ENCODE results near the gene MYO3B. TPM values are rescaled to one million over a fixed set of nuclear protein-coding genes. Genes with fewer than 3 reads are reported as not detected.
"Not testable (repeated sequence)": the region's sequence is repeated elsewhere in the genome, so short reads cannot be mapped to it uniquely, and the experiment has no call there.

Gene MYO3B
- total RNA-seq, 2 experiments from 2014 or later: 0.04 to 0.05 TPM

DNA sequence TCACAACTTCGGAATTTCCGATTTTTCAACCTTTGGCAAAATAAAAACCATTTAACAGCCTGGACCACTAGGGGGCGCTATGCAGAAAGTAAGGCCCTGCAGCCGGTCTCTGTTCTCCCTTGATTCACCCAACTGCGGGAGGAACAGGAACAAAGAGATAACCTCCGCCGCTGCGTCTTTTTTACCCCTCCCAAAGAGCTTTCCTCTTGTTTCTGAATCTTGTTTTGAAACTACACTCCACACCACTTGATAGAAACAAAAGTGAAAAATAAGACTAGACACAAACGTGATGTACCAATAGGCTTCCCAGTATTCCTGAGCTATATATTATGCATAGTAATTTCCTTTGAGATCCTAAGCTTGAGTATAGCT lies 231.2 kb downstream of the MYO3B start:
- H3K27ac Mint-ChIP-seq: no peak overlapping the region
- no peaks in the 10 kb centered on the region for H3K36me3 Mint-ChIP-seq (ENCODE audit: low read depth)
- H3K27me3 Mint-ChIP-seq: peaks cover 16% of the 10 kb centered on the region
- peak; percentile 86 for DNase-seq
- H3K9me3 Mint-ChIP-seq: no peaks in the 10 kb centered on the region
- ChIA-PET CTCF (interaction anchor here (0.7 to 2.4 kb wide), 13 partner anchors 9 to 416 kb away, joined by 3 to 10 read pairs (median 3); partner anchors contain the start of gene GAD1), POLR2A (no interaction called here)
- no peak overlapping the region for H3K4me3 Mint-ChIP-seq
- H3K4me1 Mint-ChIP-seq: peaks cover 7% of the 10 kb centered on the region

DNA sequence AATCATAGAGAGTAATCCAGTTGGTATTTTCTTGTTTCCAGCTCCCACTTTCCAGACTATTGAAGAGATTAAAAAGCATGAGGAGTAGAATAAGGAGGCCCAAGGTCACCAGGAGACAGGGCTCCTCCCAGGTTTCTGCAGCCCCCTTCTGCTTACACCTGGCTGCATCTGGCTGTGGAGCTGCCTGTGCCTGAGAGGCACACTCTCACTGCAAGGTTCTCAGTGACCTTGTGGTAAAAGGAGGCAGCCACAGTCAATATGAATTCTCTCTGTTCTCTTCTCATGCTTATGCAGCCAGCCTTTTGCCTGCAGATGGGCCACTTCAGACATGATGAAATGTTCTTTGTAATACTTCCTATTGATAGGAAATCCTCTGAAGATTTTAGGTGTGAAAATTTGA lies 233.7 kb downstream of the MYO3B start:
- H3K4me1 Mint-ChIP-seq: peaks cover 7% of the 10 kb centered on the region
- ChIA-PET POLR2A (no interaction called here), CTCF (interaction anchor here (1.3 kb wide), 1 partner anchor 12 kb away, joined by 4 read pairs; no protein-coding TSS in a partner anchor)
- H3K27me3 Mint-ChIP-seq: peaks cover 21% of the 10 kb centered on the region
- no peaks in the 10 kb centered on the region for H3K36me3 Mint-ChIP-seq (ENCODE audit: low read depth)
- no peaks in the 10 kb centered on the region for H3K9me3 Mint-ChIP-seq
- DNase-seq: no peak
- no peak overlapping the region for H3K4me3 Mint-ChIP-seq
- H3K27ac Mint-ChIP-seq: no peak overlapping the region

DNA sequence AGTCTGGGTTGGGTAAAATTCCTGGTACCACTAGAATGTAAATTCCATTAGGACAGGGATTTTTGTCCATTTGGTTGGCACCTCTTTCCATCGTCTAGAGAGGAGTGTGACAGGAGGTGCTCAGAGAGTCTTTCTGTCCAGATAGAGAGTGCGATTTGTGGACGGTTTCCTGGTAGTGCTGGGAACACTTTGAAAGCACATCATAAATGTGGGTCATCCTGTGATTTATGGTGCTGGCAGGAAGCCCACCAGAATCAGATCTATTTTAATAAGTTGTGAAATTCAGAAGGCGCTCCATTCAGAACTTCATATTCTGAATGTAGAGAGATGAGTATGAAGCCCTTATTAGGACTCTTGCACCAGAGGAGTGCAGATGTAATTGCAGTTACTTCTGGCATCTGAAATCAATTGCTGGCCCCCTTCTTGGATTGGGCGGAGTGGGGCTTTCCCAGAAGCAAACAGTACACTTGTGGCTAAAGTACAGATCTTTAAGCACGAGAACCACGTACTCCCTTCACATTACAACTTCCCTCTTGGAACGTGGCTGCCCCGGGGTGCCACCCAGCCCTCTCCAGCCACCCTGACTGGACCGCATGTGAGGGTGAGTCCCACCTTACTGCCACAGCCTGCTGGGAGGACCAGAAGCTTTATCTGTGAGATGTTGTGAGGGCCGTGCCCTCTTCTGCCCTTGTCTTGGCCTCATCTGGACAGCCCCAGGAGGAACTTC lies 243.2 kb downstream of the MYO3B start:
- ChIA-PET CTCF (interaction anchor here (1.2 kb wide), 1 partner anchor 10 kb away, joined by 3 read pairs; no protein-coding TSS in a partner anchor), POLR2A (no interaction called here)
- H3K27me3 Mint-ChIP-seq: peaks cover 3% of the 10 kb centered on the region
- no peaks in the 10 kb centered on the region for H3K4me1 Mint-ChIP-seq
- no peak for DNase-seq
- no peaks in the 10 kb centered on the region for H3K9me3 Mint-ChIP-seq
- no peak overlapping the region for H3K4me3 Mint-ChIP-seq
- H3K36me3 Mint-ChIP-seq (ENCODE audit: low read depth): no peaks in the 10 kb centered on the region
- no peak overlapping the region for H3K27ac Mint-ChIP-seq

DNA sequence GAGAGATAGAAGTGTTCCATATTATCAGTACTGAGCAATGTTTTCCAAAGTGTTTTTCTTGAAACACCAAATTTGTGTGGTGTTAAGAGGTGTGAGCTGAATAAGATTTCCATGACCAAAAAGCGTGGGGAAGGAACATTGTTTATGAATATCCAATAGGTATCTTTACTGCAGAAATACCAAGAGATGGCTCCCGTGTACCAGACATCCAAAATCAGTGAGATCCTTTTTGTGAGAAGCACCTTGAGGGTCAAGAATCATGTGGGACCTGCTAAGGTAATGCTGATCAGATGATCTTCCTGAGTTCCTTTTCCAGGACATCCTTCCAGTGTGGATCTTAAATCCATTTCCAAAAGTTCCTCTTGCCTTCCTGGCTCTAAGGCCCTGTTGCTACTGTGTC lies 246.0 kb downstream of the MYO3B start:
- Mint-ChIP-seq H3K27me3 (peaks cover 1% of the 10 kb centered on the region), H3K9me3 (no peaks in the 10 kb centered on the region), H3K36me3 (ENCODE audit: low read depth) (no peaks in the 10 kb centered on the region), H3K4me1 (no peaks in the 10 kb centered on the region), H3K27ac (no peak overlapping the region), H3K4me3 (no peak overlapping the region)
- ChIA-PET CTCF (interaction anchor here (1.2 kb wide), 1 partner anchor 11 kb away, joined by 4 read pairs; no protein-coding TSS in a partner anchor), POLR2A (no interaction called here)
- no peak for DNase-seq

DNA sequence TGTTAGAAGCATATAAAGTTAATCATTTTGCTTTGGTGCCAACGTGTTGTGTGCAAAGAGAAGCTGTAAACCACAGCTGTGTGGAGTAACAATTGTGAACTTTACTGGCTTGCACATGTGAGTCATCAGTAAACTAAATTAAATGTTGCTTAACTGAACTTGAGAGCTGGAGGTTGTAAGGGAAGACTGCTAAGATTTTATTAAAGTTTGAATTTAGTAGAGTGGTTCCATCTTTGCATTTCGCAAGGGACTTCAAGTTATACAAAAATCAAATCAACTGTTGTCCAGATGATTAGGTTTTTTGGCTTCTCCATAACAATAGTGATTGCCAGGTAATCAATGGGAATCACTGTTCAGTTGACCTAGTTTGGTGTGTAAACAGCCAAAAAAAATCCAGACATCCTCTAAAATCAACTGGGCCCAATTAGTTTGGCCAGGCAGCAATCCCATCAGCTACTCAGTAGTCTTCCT lies 247.4 kb downstream of the MYO3B start:
- Mint-ChIP-seq H3K4me3 (no peak overlapping the region), H3K27me3 (no peaks in the 10 kb centered on the region), H3K4me1 (no peaks in the 10 kb centered on the region), H3K9me3 (no peaks in the 10 kb centered on the region), H3K27ac (no peak overlapping the region), H3K36me3 (ENCODE audit: low read depth) (no peaks in the 10 kb centered on the region)
- ChIA-PET CTCF (interaction anchor here (1.0 kb wide), 1 partner anchor 16 kb away, joined by 4 read pairs; no protein-coding TSS in a partner anchor), POLR2A (interaction anchor here (0.6 kb wide), 1 partner anchor 388 kb away, joined by 3 read pairs; no protein-coding TSS in a partner anchor)
- DNase-seq: no peak

DNA sequence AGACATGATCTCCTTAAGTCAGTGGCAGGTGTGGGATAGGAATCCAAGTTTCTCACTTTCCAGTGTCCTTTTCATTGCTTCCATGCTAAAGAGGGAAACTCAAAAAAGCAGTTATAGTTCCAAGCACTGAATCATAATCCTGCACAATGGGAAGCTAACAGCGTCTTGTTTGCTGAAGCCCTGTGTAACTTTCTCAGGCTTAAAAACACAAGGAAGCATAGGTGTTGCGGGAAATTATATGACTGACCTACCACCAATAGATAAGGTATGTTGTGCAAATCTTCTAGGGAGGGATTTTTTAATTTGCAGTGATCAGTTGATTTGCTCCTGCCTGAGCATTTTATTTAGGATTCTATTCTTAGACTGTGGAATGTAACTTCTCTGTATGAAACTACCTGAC lies 250.9 kb downstream of the MYO3B start:
- no peak for DNase-seq
- CTCF ChIA-PET: interaction anchor here (1.2 kb wide), 1 partner anchor 19 kb away, joined by 3 read pairs; no protein-coding TSS in a partner anchor
- no peaks in the 10 kb centered on the region for H3K4me1 Mint-ChIP-seq
- H3K27ac Mint-ChIP-seq: no peak overlapping the region
- H3K9me3 Mint-ChIP-seq: no peaks in the 10 kb centered on the region
- POLR2A ChIA-PET: no interaction called here
- peaks cover 4% of the 10 kb centered on the region for H3K27me3 Mint-ChIP-seq
- no peak overlapping the region for H3K4me3 Mint-ChIP-seq
- H3K36me3 Mint-ChIP-seq (ENCODE audit: low read depth): no peaks in the 10 kb centered on the region

DNA sequence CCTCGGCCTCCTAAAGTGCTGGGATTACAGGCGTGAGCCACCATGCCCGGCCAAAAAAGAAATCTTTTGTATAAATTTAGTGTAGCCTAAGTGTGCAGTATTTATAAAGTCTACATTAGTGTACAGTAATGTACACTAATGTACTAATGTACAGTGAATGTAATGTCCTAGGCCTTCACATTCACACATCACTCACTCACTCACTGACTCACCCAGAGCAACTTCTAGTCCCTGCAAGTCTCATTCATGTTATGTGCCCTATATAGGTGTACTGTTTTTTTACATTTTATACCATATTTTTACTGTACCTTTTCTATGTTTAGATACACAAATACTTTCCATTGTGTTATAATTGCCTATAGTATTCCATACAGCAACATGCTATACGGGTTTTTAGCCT lies 254.9 kb downstream of the MYO3B start:
- no peak for DNase-seq
- Mint-ChIP-seq H3K27me3 (peaks cover 27% of the 10 kb centered on the region), H3K9me3 (no peaks in the 10 kb centered on the region), H3K36me3 (ENCODE audit: low read depth) (no peaks in the 10 kb centered on the region), H3K4me3 (no peak overlapping the region), H3K27ac (no peak overlapping the region), H3K4me1 (peaks cover 20% of the 10 kb centered on the region)
- CTCF ChIA-PET: no interaction called here
- POLR2A ChIA-PET: no interaction called here

DNA sequence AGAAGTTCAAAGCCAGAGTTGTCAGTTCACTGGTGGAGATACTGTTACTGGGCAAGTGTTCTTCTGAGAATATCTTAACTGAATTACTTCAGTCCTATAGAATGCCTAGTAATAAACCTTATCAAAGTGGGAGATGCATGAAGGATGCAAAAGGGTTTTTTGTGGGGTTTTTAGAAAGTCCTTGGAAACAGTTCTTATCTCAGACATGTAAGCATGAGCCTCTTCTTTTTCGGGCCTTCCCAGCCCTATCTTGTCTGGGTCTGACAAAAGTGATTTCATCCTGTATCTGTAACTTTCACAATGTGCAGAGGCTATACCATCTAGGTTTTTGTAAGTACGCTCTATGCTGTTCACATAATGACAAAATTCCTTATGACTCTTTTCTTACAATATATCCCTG lies 255.5 kb downstream of the MYO3B start:
- H3K27me3 Mint-ChIP-seq: peaks cover 33% of the 10 kb centered on the region
- ChIA-PET CTCF (no interaction called here), POLR2A (no interaction called here)
- H3K27ac Mint-ChIP-seq: no peak overlapping the region
- H3K36me3 Mint-ChIP-seq (ENCODE audit: low read depth): no peaks in the 10 kb centered on the region
- H3K4me1 Mint-ChIP-seq: peaks cover 20% of the 10 kb centered on the region
- no peaks in the 10 kb centered on the region for H3K9me3 Mint-ChIP-seq
- H3K4me3 Mint-ChIP-seq: no peak overlapping the region
- DNase-seq: no peak

DNA sequence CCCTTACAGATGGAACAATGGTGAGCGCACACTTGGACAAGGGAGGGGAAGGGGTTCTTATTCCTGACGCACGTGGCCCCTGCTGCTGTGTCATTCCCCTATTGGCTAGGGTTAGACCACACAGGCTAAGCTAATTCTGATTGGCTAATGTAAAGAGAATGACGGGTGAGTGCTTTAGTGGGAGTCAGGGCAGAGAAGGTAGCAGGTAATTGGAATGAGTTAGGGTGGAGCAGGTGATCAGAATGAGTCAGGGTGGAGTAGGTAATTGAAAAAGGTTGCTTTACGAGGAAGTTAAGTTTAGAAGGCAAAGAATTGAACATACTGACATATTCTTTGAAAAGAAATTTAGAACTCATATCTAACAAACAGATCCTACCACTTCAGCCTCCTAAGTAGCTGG lies 256.4 kb downstream of the MYO3B start:
- H3K27ac Mint-ChIP-seq; H3K9me3 Mint-ChIP-seq; H3K4me3 Mint-ChIP-seq; DNase-seq; POLR2A ChIA-PET; H3K36me3 Mint-ChIP-seq (ENCODE audit: low read depth): not testable (repeated sequence)
- CTCF ChIA-PET: interaction anchor here (0.6 kb wide), 1 partner anchor 473 kb away, joined by 6 read pairs; no protein-coding TSS in a partner anchor
- H3K27me3 Mint-ChIP-seq: peaks cover 33% of the 10 kb centered on the region
- peaks cover 20% of the 10 kb centered on the region for H3K4me1 Mint-ChIP-seq

DNA sequence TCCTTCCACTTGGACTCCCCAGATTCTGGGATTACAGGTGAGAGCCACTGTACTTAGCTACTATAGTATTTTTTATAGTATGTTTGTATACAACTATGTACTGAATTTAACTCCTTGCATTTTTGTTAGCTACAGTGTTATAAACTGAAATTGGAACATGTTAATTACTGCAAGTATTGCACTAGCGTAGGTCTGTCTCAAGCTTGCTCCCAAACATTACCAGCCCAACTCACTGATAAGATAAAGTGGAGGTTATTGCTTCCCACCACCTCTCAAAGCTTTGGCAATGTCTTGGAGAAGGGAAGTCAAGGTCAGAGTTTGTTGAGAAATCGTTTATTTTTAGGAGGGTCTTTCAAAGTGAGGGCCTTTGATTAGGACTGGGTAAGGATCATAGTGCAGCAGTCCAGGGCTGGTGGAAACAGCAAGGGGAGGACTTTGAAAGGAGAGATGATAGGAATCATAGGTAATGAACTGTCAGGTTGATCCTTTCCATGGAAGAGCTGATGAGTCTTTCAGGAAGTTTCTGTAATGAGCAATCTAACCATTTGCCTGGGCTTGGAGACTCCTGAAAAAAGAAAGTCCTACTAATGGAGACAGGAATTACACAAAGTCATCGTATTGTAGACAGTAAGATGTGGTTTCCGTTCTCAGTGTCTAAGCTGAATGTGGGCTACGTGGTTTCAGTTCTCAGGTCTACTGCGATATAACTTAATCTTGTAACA lies 257.1 kb downstream of the MYO3B start:
- Mint-ChIP-seq H3K4me3 (no peak overlapping the region), H3K36me3 (ENCODE audit: low read depth) (no peaks in the 10 kb centered on the region), H3K27ac (no peak overlapping the region), H3K9me3 (no peaks in the 10 kb centered on the region), H3K4me1 (peaks cover 20% of the 10 kb centered on the region), H3K27me3 (peaks cover 34% of the 10 kb centered on the region)
- ChIA-PET CTCF (interaction anchor here (0.6 to 1.0 kb wide), 2 partner anchors 24 to 472 kb away, joined by 6 to 8 read pairs; no protein-coding TSS in a partner anchor), POLR2A (no interaction called here)
- DNase-seq: peak; percentile 36

DNA sequence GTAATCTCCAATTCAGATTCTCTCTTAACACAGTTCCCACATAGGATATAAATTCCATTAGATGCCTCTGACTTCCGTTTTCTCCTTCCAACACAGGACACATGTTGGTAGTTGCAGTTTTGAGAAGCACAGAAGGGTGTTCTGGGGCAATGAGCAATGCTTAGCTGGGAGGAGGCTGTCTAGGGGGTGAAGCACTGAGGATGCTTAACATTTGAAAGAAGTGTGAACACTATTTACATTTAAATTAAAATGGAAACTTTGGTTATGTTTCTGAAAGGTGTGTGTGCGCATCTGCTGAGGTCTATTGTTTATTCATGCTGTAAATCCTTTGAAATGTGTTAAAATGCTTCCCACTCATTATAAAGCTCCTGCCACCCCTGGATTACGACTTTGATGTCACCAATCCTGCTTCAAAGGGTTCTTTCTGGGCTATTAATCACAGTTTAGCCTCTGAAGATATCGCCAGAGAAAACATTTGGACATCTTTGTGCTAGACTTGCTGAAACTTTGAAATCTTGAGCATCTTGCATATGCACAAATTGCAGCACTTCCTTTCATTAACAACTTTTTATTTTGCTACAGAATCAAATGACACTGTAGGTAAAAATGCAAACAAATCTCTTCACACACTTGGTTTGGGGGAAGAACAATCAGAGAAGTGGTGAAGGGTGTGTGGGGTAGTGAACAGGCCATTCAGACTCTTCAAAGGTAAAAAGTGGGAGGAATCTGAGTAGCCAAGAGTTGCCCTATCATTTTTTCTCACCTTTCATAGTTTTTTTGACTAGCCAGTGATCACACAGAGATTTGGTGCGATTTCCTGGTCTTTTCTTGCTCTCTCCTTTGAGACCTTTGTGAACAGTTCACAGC lies 258.4 kb downstream of the MYO3B start:
- no peaks in the 10 kb centered on the region for H3K36me3 Mint-ChIP-seq (ENCODE audit: low read depth)
- no peak overlapping the region for H3K4me3 Mint-ChIP-seq
- no peak for DNase-seq
- ChIA-PET POLR2A (no interaction called here), CTCF (interaction anchor here (0.6 kb wide), 1 partner anchor 36 kb away, joined by 3 read pairs; no protein-coding TSS in a partner anchor)
- H3K9me3 Mint-ChIP-seq: no peaks in the 10 kb centered on the region
- no peak overlapping the region for H3K27ac Mint-ChIP-seq
- peaks cover 20% of the 10 kb centered on the region for H3K4me1 Mint-ChIP-seq
- peaks cover 32% of the 10 kb centered on the region for H3K27me3 Mint-ChIP-seq

DNA sequence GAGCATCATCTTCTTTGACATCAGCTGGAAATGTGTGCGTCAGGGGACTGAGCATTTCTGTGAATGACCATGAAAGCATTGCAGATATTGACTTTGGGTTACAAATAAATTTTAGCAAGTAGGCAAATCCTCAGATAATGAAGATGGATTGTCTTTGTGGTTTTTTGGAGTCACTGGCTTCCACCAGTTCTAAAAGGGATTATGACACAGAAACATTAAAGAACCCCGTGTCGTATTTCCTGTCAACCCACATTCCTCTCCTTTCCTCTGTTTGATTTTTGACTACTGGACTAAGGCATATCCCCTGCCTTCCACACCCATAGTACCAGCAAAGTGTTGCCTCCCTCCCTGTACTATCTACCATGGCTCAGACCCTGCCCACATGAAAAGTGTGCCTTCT lies 268.1 kb downstream of the MYO3B start:
- no peak for DNase-seq
- ChIA-PET POLR2A (no interaction called here), CTCF (no interaction called here)
- Mint-ChIP-seq H3K27me3 (no peaks in the 10 kb centered on the region), H3K4me1 (no peaks in the 10 kb centered on the region), H3K4me3 (no peak overlapping the region), H3K9me3 (peaks cover 5% of the 10 kb centered on the region), H3K36me3 (ENCODE audit: low read depth) (no peaks in the 10 kb centered on the region), H3K27ac (no peak overlapping the region)
